B cell (primary cell): ENCODE measurements around the gene POLR3K. TPM values are rescaled to one million over a fixed set of nuclear protein-coding genes. Genes with fewer than 3 reads are reported as not detected.

Experiments
- ATAC-seq: fragments of 200-7000 bp; cut with Tn5 transposase; one replicate; pipeline ENCODE4 v1.10.0; 2021; ENCODE audit warnings: low read depth, mild to moderate bottlenecking, moderate number of reproducible peaks, moderate library complexity
- CTCF ChIA-PET: fragments of 350-600 bp; sonication (Branson Sonifier 250); formaldehyde crosslinking; loops from one replicate; lab custom pipeline; 2021; ENCODE audit warnings: antibody characterized with exemption, inconsistent platforms; lab: Charles Lee
- POLR2A ChIA-PET: fragments of 350-600 bp; sonication (Branson Sonifier 250); formaldehyde crosslinking; loops from one replicate; lab custom pipeline; 2021; ENCODE audit warnings: antibody characterized with exemption; lab: Charles Lee
- DNase-seq: peaks from one replicate; pipeline ENCODE4 v3.0.0; 2013
- H2AFZ ChIP-seq: 2 replicates; pipeline ENCODE4 v1.6.1; 2012; ENCODE audit warnings: mild to moderate bottlenecking, low read depth, low read length; ENCODE audit not compliant: insufficient read depth, poor library complexity, severe bottlenecking
- H3K27ac ChIP-seq, 2 donors: 1 replicate in 1 of 2; 2 replicates in 1 of 2; pipeline ENCODE4 v1.5.1; 2012 to 2013; ENCODE audit warnings: low read length in 2 of 2, mild to moderate bottlenecking in 2 of 2, moderate library complexity in 1 of 2
- H3K27me3 ChIP-seq, 4 experiments: fragments of 200-600 bp in 1 of 4; sonication (generic) in 1 of 4; replicated peaks in 1 of 4; 1 replicate in 2 of 4; 2 replicates in 2 of 4; pipeline versions ENCODE4 v1.6.1 to v1.7.0; 2013 to 2016; ENCODE audit warnings: low read length in 3 of 4, mild to moderate bottlenecking in 2 of 4, mixed read lengths in 1 of 4, moderate library complexity in 1 of 4; ENCODE audit not compliant: insufficient read depth in 4 of 4, control insufficient read depth in 3 of 4; ENCODE audit errors: control extremely low read depth in 1 of 4
- H3K36me3 ChIP-seq, 2 experiments: replicated peaks in 1 of 2; 1 replicate in 1 of 2; 2 replicates in 1 of 2; pipeline versions ENCODE4 v1.6.1 to v1.7.1; 2013; ENCODE audit warnings: low read length in 1 of 2; ENCODE audit not compliant: insufficient read depth in 2 of 2, control insufficient read depth in 1 of 2; ENCODE audit errors: control extremely low read depth in 1 of 2, extremely low read depth in 1 of 2
- H3K4me1 ChIP-seq, 2 donors: fragments of 200-600 bp in 1 of 2; sonication (generic) in 1 of 2; 1 replicate in 1 of 2; 2 replicates in 1 of 2; pipeline versions ENCODE4 v1.5.1 to v1.6.1; 2013 to 2017; ENCODE audit warnings: low read length in 2 of 2; ENCODE audit not compliant: control insufficient read depth in 2 of 2, insufficient read depth in 2 of 2
- H3K4me2 ChIP-seq: replicated peaks from 2 replicates; pipeline ENCODE3; 2012; ENCODE audit warnings: mild to moderate bottlenecking, low read depth, low read length; ENCODE audit not compliant: poor library complexity, severe bottlenecking
- H3K4me3 ChIP-seq, 5 experiments: fragments of 200-600 bp in 1 of 5; sonication (generic) in 1 of 5; 1 replicate in 3 of 5; 2 replicates in 2 of 5; pipeline versions ENCODE4 v1.5.1 to v1.7.0; 2011 to 2016; ENCODE audit warnings: low read length in 4 of 5, mild to moderate bottlenecking in 4 of 5, low read depth in 2 of 5, control low read depth in 1 of 5, moderate library complexity in 1 of 5; ENCODE audit not compliant: insufficient read depth in 1 of 5; ENCODE audit errors: control extremely low read depth in 1 of 5, extremely low read depth in 1 of 5
- H3K79me2 ChIP-seq: fragments of 200-600 bp; sonication (generic); one replicate; pipeline ENCODE4 v1.6.0; 2016; ENCODE audit warnings: low read length; ENCODE audit not compliant: control insufficient read depth, insufficient read depth
- H3K9ac ChIP-seq: fragments of 200-600 bp; sonication (generic); 2 replicates; pipeline ENCODE4 v1.6.1; 2017; ENCODE audit warnings: mild to moderate bottlenecking, low read length, moderate library complexity
- H3K9me3 ChIP-seq, 3 donors: one replicate each; pipeline versions ENCODE4 v1.6.1 to v1.7.1; 2013; ENCODE audit warnings: low read length in 2 of 3; ENCODE audit not compliant: control insufficient read depth in 2 of 3, insufficient read depth in 1 of 3; ENCODE audit errors: control extremely low read depth in 1 of 3
- H4K20me1 ChIP-seq: 2 replicates; pipeline ENCODE4 v1.6.0; 2012; ENCODE audit warnings: mild to moderate bottlenecking, low read length; ENCODE audit not compliant: insufficient read depth, control insufficient read depth, poor library complexity, severe bottlenecking
- H3K27ac Mint-ChIP-seq: one replicate; pipeline ENCODE4 v1.8.0; 2021; ENCODE audit warnings: mixed read lengths
- H3K27me3 Mint-ChIP-seq: one replicate; pipeline ENCODE4 v1.8.0; 2021; ENCODE audit warnings: mixed read lengths
- H3K4me1 Mint-ChIP-seq: one replicate; pipeline ENCODE4 v1.8.0; 2021; ENCODE audit warnings: mixed read lengths
- H3K4me3 Mint-ChIP-seq: one replicate; pipeline ENCODE4 v1.8.0; 2021; ENCODE audit warnings: mixed read lengths
- H3K9me3 Mint-ChIP-seq: one replicate; pipeline ENCODE4 v1.8.0; 2022; ENCODE audit warnings: mixed read lengths; ENCODE audit not compliant: insufficient read depth
- CTCF ChIP-seq: fragments of 200-600 bp; IDR thresholded peaks from one replicate; pipeline ENCODE4 v1.8.0; 2022; ENCODE audit warnings: antibody characterized with exemption, mild to moderate bottlenecking
- EZH2 ChIP-seq: IDR thresholded peaks from 2 replicates; pipeline ENCODE4 v1.6.1; 2012; ENCODE audit warnings: borderline replicate concordance, low read depth, mild to moderate bottlenecking, moderate library complexity, low read length; ENCODE audit not compliant: insufficient read depth, poor library complexity, severe bottlenecking
- WGBS: methylation state at CpG from one replicate; pipeline ENCODE4 v1.1.5; 2013; ENCODE audit warnings: missing lambda C conversion rate; ENCODE audit not compliant: insufficient coverage; 5-methylcytosine and 5-hydroxymethylcytosine counted together
- intact Hi-C: fragments of 100-400 bp; cut with micrococcal nuclease; formaldehyde crosslinking; loops from one replicate; pipeline ENCODE4 v1.10.0; 2022
- polyA plus RNA-seq: library from polyadenylated mRNA; depleted of rRNA; stranded (reverse); fragments of >200 nt; gene quantifications from 2 replicates; pipeline ENCODE4 v1.2.3, GENCODE V29; 2012
- total RNA-seq, 2 donors: library from RNA; stranded (reverse); fragments of 120-200 nt in 1 of 2; gene quantifications; 1 replicate in 1 of 2; 2 replicates in 1 of 2; pipeline versions ENCODE4 v1.2.3 to v1.2.4, GENCODE V29; 2013 to 2022

POLR3K gene
- total and polyA plus RNA-seq, 2 donors (not counting 1 experiment from before 2014, with no cell fraction given) = 26.3 to 34.9 TPM

GRCh38 chr16:59440-60059, 6.1 kb upstream of the POLR3K start:
- H3K4me2 ChIP-seq = no peak overlapping the region
- DNase-seq (no peak), ATAC-seq (no peak)
- peaks cover 0 to 6% of the 10 kb centered on the region in 2 donors for H3K4me1 ChIP-seq
- H3K79me2 ChIP-seq = peaks cover 3% of the 10 kb centered on the region
- Mint-ChIP-seq H3K4me1 (peaks cover 4% of the 10 kb centered on the region), H3K4me3 (no peak overlapping the region), H3K27me3 (no peaks in the 10 kb centered on the region), H3K27ac (no peak overlapping the region), H3K9me3 (no peaks in the 10 kb centered on the region)
- TF ChIP-seq EZH2 (no peak), CTCF (no peak)
- no peaks in the 10 kb centered on the region for H3K9me3 ChIP-seq
- H3K36me3 ChIP-seq = peaks cover 0 to 25% of the 10 kb centered on the region in 2 experiments
- POLR2A ChIA-PET = no interaction called here
- no peak overlapping the region for H3K4me3 ChIP-seq
- no peak overlapping the region for H2AFZ ChIP-seq
- H3K27ac ChIP-seq = no peak overlapping the region
- CTCF ChIA-PET = interaction anchor here (0.9 to 2.6 kb wide), 2 partner anchors 37 to 47 kb away, joined by 3 to 14 read pairs; no protein-coding TSS in a partner anchor
- no peaks in the 10 kb centered on the region for H3K27me3 ChIP-seq
- intact Hi-C loops = no loop called here
- H4K20me1 ChIP-seq = no peaks in the 10 kb centered on the region
- 95% methylated on average over 9 of the region's 14 CpGs for WGBS
- H3K9ac ChIP-seq = no peak overlapping the region
